Vagina (tissue), 2 donors: ENCODE data around the gene DUSP22. TPM values are rescaled to one million over a fixed set of nuclear protein-coding genes. Genes with fewer than 3 reads are reported as not detected.

Experiments used
- DNase-seq, 2 donors: peaks; one replicate each; pipeline ENCODE4 v3.0.0-alpha.2; 2017; ENCODE audit errors: extremely low spot score in 2 of 2
- H3K27ac ChIP-seq: fragments of 200-600 bp; sonication (generic); one replicate; pipeline ENCODE4 v1.5.1; 2019
- H3K27me3 ChIP-seq: fragments of 200-600 bp; sonication (generic); one replicate; pipeline ENCODE4 v1.5.1; 2019
- H3K36me3 ChIP-seq, 2 donors: fragments of 200-600 bp; sonication (generic); one replicate each; pipeline ENCODE4 v1.5.1; 2017 to 2019
- H3K4me1 ChIP-seq: fragments of 200-600 bp; sonication (generic); one replicate; pipeline ENCODE4 v1.5.1; 2019
- H3K4me3 ChIP-seq, 2 donors: fragments of 200-600 bp; sonication (generic); 1 replicate in 1 of 2; 2 replicates in 1 of 2; pipeline ENCODE4 v1.5.1; 2016 to 2019
- H3K9me3 ChIP-seq: fragments of 200-600 bp; sonication (generic); one replicate; pipeline ENCODE4 v1.5.1; 2019
- CTCF ChIP-seq, 3 experiments: fragments of 450-650 bp in 2 of 3; fragments of 200-600 bp in 1 of 3; sonication (generic) in 1 of 3; IDR thresholded peaks; one replicate each; pipeline ENCODE4 v1.5.1; 2017 to 2019; ENCODE audit warnings: antibody characterized with exemption in 3 of 3, mild to moderate bottlenecking in 2 of 3, moderate library complexity in 2 of 3
- POLR2A ChIP-seq, 2 donors: fragments of 450-650 bp; IDR thresholded peaks; one replicate each; pipeline ENCODE4 v1.6.1; 2017; ENCODE audit warnings: antibody characterized with exemption in 2 of 2, mild to moderate bottlenecking in 2 of 2, moderate library complexity in 2 of 2
- POLR2AphosphoS5 ChIP-seq, 2 donors: sonication (generic); formaldehyde crosslinking; IDR thresholded peaks; one replicate each; pipeline ENCODE4 v1.9.0; 2017; ENCODE audit warnings: antibody characterized with exemption in 2 of 2, mild to moderate bottlenecking in 2 of 2, low read depth in 1 of 2; ENCODE audit not compliant: insufficient read depth in 1 of 2
- intact Hi-C: fragments of 100-400 bp; cut with DNase I; formaldehyde crosslinking; loops from one replicate; pipeline ENCODE4 v1.15.1; 2023
- total RNA-seq: library from RNA; depleted of rRNA; stranded (reverse); fragments of >200 nt; gene quantifications from one replicate; pipeline ENCODE4 v1.2.3, GENCODE V29; 2016

DUSP22 gene
- total RNA-seq, 1 donor from 2014 or later, result 57.5 TPM

- H3K36me3 ChIP-seq, result peaks cover 0 to 5% of the 10 kb centered on the region in 2 donors
- intact Hi-C loops, result no loop called here
- DNase-seq, result no peak
- no peak for TF ChIP-seq POLR2A (IDR thresholded peaks at IDR 0.05)
- no peak for TF ChIP-seq POLR2AphosphoS5 (IDR thresholded peaks at IDR 0.05; ENCODE audit: insufficient read depth in 1 of 2, low read depth in 1 of 2)
- TF ChIP-seq CTCF (IDR thresholded peaks at IDR 0.05), result no peak
- no peaks in the 10 kb centered on the region for H3K27me3 ChIP-seq
- no peaks in the 10 kb centered on the region for H3K4me1 ChIP-seq
- no peaks in the 10 kb centered on the region for H3K9me3 ChIP-seq
- H3K4me3 ChIP-seq, result no peak overlapping the region
- H3K27ac ChIP-seq, result no peak overlapping the region
These were observed 61.6 kb downstream of the DUSP22 start for GRCh38 chr6:353642-354614.

- TF ChIP-seq POLR2AphosphoS5 (IDR thresholded peaks at IDR 0.05; ENCODE audit: insufficient read depth in 1 of 2, low read depth in 1 of 2) (no peak), CTCF (IDR thresholded peaks at IDR 0.05) (no peak), POLR2A (IDR thresholded peaks at IDR 0.05) (no peak)
- no peak for DNase-seq
- no peaks in the 10 kb centered on the region for H3K27me3 ChIP-seq
- intact Hi-C loops, result no loop called here
- H3K27ac ChIP-seq, result no peak overlapping the region
- H3K4me3 ChIP-seq, result no peak overlapping the region
- no peaks in the 10 kb centered on the region for H3K36me3 ChIP-seq
- no peaks in the 10 kb centered on the region for H3K9me3 ChIP-seq
- H3K4me1 ChIP-seq, result no peaks in the 10 kb centered on the region
These were observed 62.5 kb downstream of the DUSP22 start for GRCh38 chr6:354631-355280.

- H3K9me3 ChIP-seq, result no peaks in the 10 kb centered on the region
- no peaks in the 10 kb centered on the region for H3K27me3 ChIP-seq
- H3K4me1 ChIP-seq, result no peaks in the 10 kb centered on the region
- TF ChIP-seq POLR2A (IDR thresholded peaks at IDR 0.05), result no peak
- TF ChIP-seq CTCF (IDR thresholded peaks at IDR 0.05), result no peak
- TF ChIP-seq POLR2AphosphoS5 (IDR thresholded peaks at IDR 0.05; ENCODE audit: insufficient read depth in 1 of 2, low read depth in 1 of 2), result no peak
- H3K4me3 ChIP-seq, result no peak overlapping the region
- DNase-seq, result no peak
- no peak overlapping the region for H3K27ac ChIP-seq
- no peaks in the 10 kb centered on the region for H3K36me3 ChIP-seq
- intact Hi-C loops, result no loop called here
These were observed 63.3 kb downstream of the DUSP22 start for GRCh38 chr6:355373-356208.

GRCh38 chr6:356828-357251, 64.6 kb downstream of the DUSP22 start:
- H3K27me3 ChIP-seq, result no peaks in the 10 kb centered on the region
- no peak overlapping the region for H3K4me3 ChIP-seq
- no peak overlapping the region for H3K27ac ChIP-seq
- no peak for DNase-seq
- no peaks in the 10 kb centered on the region for H3K4me1 ChIP-seq
- H3K9me3 ChIP-seq, result no peaks in the 10 kb centered on the region
- TF ChIP-seq POLR2A (IDR thresholded peaks at IDR 0.05) (no peak), CTCF (IDR thresholded peaks at IDR 0.05) (no peak), POLR2AphosphoS5 (IDR thresholded peaks at IDR 0.05; ENCODE audit: insufficient read depth in 1 of 2, low read depth in 1 of 2) (no peak)
- intact Hi-C loops, result no loop called here
- no peaks in the 10 kb centered on the region for H3K36me3 ChIP-seq
